Endothelial cell of umbilical vein (primary cell): ENCODE measurements around the gene GRIN2D. TPM values are rescaled to one million over a fixed set of nuclear protein-coding genes. Genes with fewer than 3 reads are reported as not detected.

Experiments used
- BruUV-seq: library from RNA; stranded (reverse); fragments of 400-500 nt; replicated peaks from 2 replicates; lab custom pipeline; 2021; lab: Mats Ljungman, UMichigan
- CTCF ChIA-PET: fragments of 300-600, 350-600 bp; sonication (Branson Sonifier 250); formaldehyde crosslinking; loops from one replicate; lab custom pipeline; 2021; ENCODE audit warnings: antibody characterized with exemption, inconsistent platforms; lab: Charles Lee
- POLR2A ChIA-PET: fragments of 300-600, 350-600 bp; sonication (Branson Sonifier 250); formaldehyde crosslinking; loops from one replicate; lab custom pipeline; 2021; ENCODE audit warnings: antibody characterized with exemption, inconsistent platforms; lab: Charles Lee
- DNase-seq: peaks from one replicate; pipeline ENCODE4 v3.0.0-alpha.2; 2011; ENCODE audit warnings: low read depth, low spot score
- FAIRE-seq: peaks from 2 replicates; lab custom pipeline; 2011; peaks lifted over from hg19 to GRCh38; lab: Jason Lieb, UNC
- H2AFZ ChIP-seq: 2 replicates; pipeline ENCODE4 v1.6.0; 2012; ENCODE audit warnings: low read depth, low read length, control low read depth, inconsistent platforms
- H3K27ac ChIP-seq: 2 replicates; pipeline ENCODE4 v1.5.1; 2011; ENCODE audit warnings: low read depth, mild to moderate bottlenecking, control low read depth, low read length, moderate library complexity; ENCODE audit not compliant: insufficient read depth
- H3K27me3 ChIP-seq, 2 experiments: 2 replicates each; pipeline versions ENCODE4 v1.6.0 to v1.6.1; 2011; ENCODE audit warnings: low read length in 2 of 2, mixed read lengths in 1 of 2; ENCODE audit not compliant: control insufficient read depth in 2 of 2, insufficient read depth in 2 of 2
- H3K36me3 ChIP-seq, 2 experiments: 2 replicates in 1 of 2; 3 replicates in 1 of 2; pipeline ENCODE4 v1.5.1; 2011; ENCODE audit warnings: low read length in 2 of 2, mild to moderate bottlenecking in 1 of 2, moderate library complexity in 1 of 2; ENCODE audit not compliant: control insufficient read depth in 2 of 2, insufficient read depth in 2 of 2; ENCODE audit errors: extremely low read depth in 1 of 2
- H3K4me1 ChIP-seq: 3 replicates; pipeline ENCODE4 v1.5.1; 2011; ENCODE audit warnings: mild to moderate bottlenecking, low read length; ENCODE audit not compliant: control insufficient read depth, insufficient read depth; ENCODE audit errors: extremely low read depth
- H3K4me2 ChIP-seq: 2 replicates; pipeline ENCODE4 v1.6.1; 2011; ENCODE audit warnings: low read length, control low read depth, mixed read lengths; ENCODE audit not compliant: insufficient read depth
- H3K4me3 ChIP-seq, 3 experiments: fragments of 200-600 bp in 1 of 3; sonication (generic), shearing (Covaris generic) in 1 of 3; replicated peaks in 1 of 3; 2 replicates each; pipeline ENCODE4 v1.5.1; 2011 to 2016; ENCODE audit warnings: control low read depth in 3 of 3, low read length in 3 of 3, mild to moderate bottlenecking in 2 of 3, inconsistent platforms in 1 of 3, low read depth in 1 of 3, moderate library complexity in 1 of 3; ENCODE audit not compliant: insufficient read depth in 1 of 3
- H3K79me2 ChIP-seq: 2 replicates; pipeline ENCODE4 v1.6.0; 2012; ENCODE audit warnings: low read length, inconsistent platforms; ENCODE audit not compliant: control insufficient read depth, insufficient read depth
- H3K9ac ChIP-seq: replicated peaks from 2 replicates; pipeline ENCODE3; 2011; ENCODE audit warnings: low read length, control low read depth; ENCODE audit not compliant: insufficient read depth; ENCODE audit errors: extremely low read depth
- H3K9me1 ChIP-seq: replicated peaks from 3 replicates; pipeline ENCODE4 v1.6.0; 2011; ENCODE audit warnings: mild to moderate bottlenecking, low read length; ENCODE audit not compliant: control insufficient read depth, insufficient read depth; ENCODE audit errors: extremely low read depth
- H3K9me3 ChIP-seq: replicated peaks from 2 replicates; pipeline ENCODE4 v1.5.1; 2012; ENCODE audit warnings: low read length, inconsistent platforms; ENCODE audit not compliant: control insufficient read depth, insufficient read depth
- H4K20me1 ChIP-seq: replicated peaks from 2 replicates; pipeline ENCODE3; 2011; ENCODE audit warnings: mild to moderate bottlenecking, low read length; ENCODE audit not compliant: control insufficient read depth, insufficient read depth; ENCODE audit errors: extremely low read depth
- CTCF ChIP-seq, 2 donors: IDR thresholded peaks; 1 replicate in 1 of 2; 2 replicates in 1 of 2; pipeline ENCODE4 v1.5.1; 2011; ENCODE audit warnings: low read length in 2 of 2, mild to moderate bottlenecking in 2 of 2, moderate library complexity in 2 of 2, control low read depth in 1 of 2, inconsistent platforms in 1 of 2, low read depth in 1 of 2; ENCODE audit not compliant: insufficient read depth in 1 of 2; ENCODE audit errors: extremely low read depth in 1 of 2
- GATA2 ChIP-seq: IDR thresholded peaks from 2 replicates; pipeline ENCODE4 v1.7.0; 2011; ENCODE audit warnings: low read depth, mild to moderate bottlenecking, moderate library complexity, mixed read lengths, low read length; ENCODE audit not compliant: insufficient read length, insufficient read depth
- MAX ChIP-seq: IDR thresholded peaks from 2 replicates; pipeline ENCODE4 v1.6.1; 2011; ENCODE audit not compliant: insufficient read depth, insufficient read length
- POLR2AphosphoS5 ChIP-seq: IDR thresholded peaks from 2 replicates; pipeline ENCODE4 v1.6.1; 2012; ENCODE audit warnings: low read depth, mild to moderate bottlenecking, control low read depth, low read length, moderate library complexity; ENCODE audit not compliant: insufficient read depth
- dilution Hi-C: fragments of 300-500 bp; cut with MboI; formaldehyde crosslinking; loops from one replicate; pipeline ENCODE4 v1.15.0; 2019; ENCODE audit warnings: low sequenced_read_pairs; ENCODE audit not compliant: extremely low pct_ligation_motif_present
- intact Hi-C: fragments of 100-400 bp; cut with micrococcal nuclease; formaldehyde crosslinking; loops from one replicate; pipeline ENCODE4 v1.10.0; 2022
- polyA plus RNA-seq, 4 experiments: library from polyadenylated mRNA; depleted of rRNA in 3 of 4; stranded (reverse) in 3 of 4; unstranded in 1 of 4; fragments of >200 nt; gene quantifications; 2 replicates each; pipeline versions ENCODE4 v1.2.1 to v1.2.3, GENCODE V29; 2011 to 2012; ENCODE audit warnings: missing spikeins in 1 of 4
- total RNA-seq: library from RNA; stranded (reverse); gene quantifications from 2 replicates; pipeline ENCODE4 v1.2.3, GENCODE V29; 2021

GRIN2D gene
- total and polyA plus RNA-seq, 2 donors (not counting 3 experiments of a cell fraction or from before 2014, with no cell fraction given): 0.59 to 2.1 TPM

GRCh38 chr19:48392860-48393558 lies 459 bp upstream of the GRIN2D start:
- BruUV-seq: no TSS peak
- peaks cover 5 to 7% of the 10 kb centered on the region in 2 experiments for H3K36me3 ChIP-seq
- no peak for DNase-seq
- no peak overlapping the region for H2AFZ ChIP-seq
- peaks cover 10% of the 10 kb centered on the region for H3K4me1 ChIP-seq
- CTCF ChIA-PET: interaction anchor here (0.6 to 2.2 kb wide), 4 partner anchors 52 to 196 kb away, joined by 3 to 9 read pairs (median 8); no protein-coding TSS in a partner anchor
- H3K4me2 ChIP-seq: no peak overlapping the region
- no peak overlapping the region for H3K4me3 ChIP-seq
- no peaks in the 10 kb centered on the region for H4K20me1 ChIP-seq
- peaks cover 21 to 33% of the 10 kb centered on the region in 2 experiments for H3K27me3 ChIP-seq
- dilution Hi-C loops: no loop called here
- no peak for TF ChIP-seq CTCF (IDR thresholded peaks at IDR 0.05; ENCODE audit: extremely low read depth in 1 of 2, insufficient read depth in 1 of 2, low read depth in 1 of 2, low read length in 2 of 2)
- TF ChIP-seq GATA2: no peak
- no peak for TF ChIP-seq POLR2AphosphoS5
- no peak for TF ChIP-seq MAX
- no peak overlapping the region for H3K27ac ChIP-seq
- POLR2A ChIA-PET: no interaction called here
- no peak overlapping the region for H3K9ac ChIP-seq
- intact Hi-C loops: no loop called here
- FAIRE-seq: no peak
- H3K9me3 ChIP-seq: no peaks in the 10 kb centered on the region
- H3K79me2 ChIP-seq: peaks cover 20% of the 10 kb centered on the region
- no peaks in the 10 kb centered on the region for H3K9me1 ChIP-seq
